SU-DHL-6 (cell line): ENCODE results near the gene DAPK1.

Experiments used
- H2AFZ ChIP-seq: fragments of 200-600 bp; sonication (generic); 2 replicates; pipeline ENCODE4 v1.6.1; 2014; ENCODE audit warnings: low read depth, mild to moderate bottlenecking, moderate library complexity, mixed read lengths, antibody characterized with exemption, low read length; ENCODE audit not compliant: severe bottlenecking
- H3F3A ChIP-seq: fragments of 200-600 bp; shearing (Covaris generic); 2 replicates; pipeline ENCODE4 v1.6.0; 2016; ENCODE audit warnings: antibody characterized with exemption, mild to moderate bottlenecking; ENCODE audit not compliant: insufficient read depth
- H3K27ac ChIP-seq: fragments of 200-600 bp; sonication (generic); 2 replicates; pipeline ENCODE4 v1.5.1; 2016; ENCODE audit warnings: low read depth, mild to moderate bottlenecking, low read length, moderate library complexity, mixed read lengths
- H3K27me3 ChIP-seq: fragments of 200-600 bp; sonication (generic), shearing (Covaris generic); 2 replicates; pipeline ENCODE4 v1.6.0; 2014; ENCODE audit warnings: mild to moderate bottlenecking, low read length
- H3K36me3 ChIP-seq: fragments of 200-600 bp; sonication (generic); 2 replicates; pipeline ENCODE4 v1.6.1; 2014; ENCODE audit warnings: mild to moderate bottlenecking, low read length, mixed read lengths
- H3K4me2 ChIP-seq: fragments of 300-600, 200-600 bp; shearing (Covaris generic), sonication (generic); 2 replicates; pipeline ENCODE4 v1.6.0; 2014; ENCODE audit warnings: low read length, low read depth, mild to moderate bottlenecking; ENCODE audit not compliant: poor library complexity, severe bottlenecking
- H3K4me3 ChIP-seq: fragments of 200-600 bp; sonication (generic); 2 replicates; pipeline ENCODE4 v1.5.1; 2014; ENCODE audit warnings: antibody characterized with exemption, low read length, mild to moderate bottlenecking, mixed read lengths; ENCODE audit not compliant: insufficient read depth, poor library complexity, severe bottlenecking
- H3K79me2 ChIP-seq: fragments of 200-600 bp; sonication (generic); 2 replicates; pipeline ENCODE4 v1.6.1; 2014; ENCODE audit warnings: mild to moderate bottlenecking, low read length, moderate library complexity; ENCODE audit not compliant: insufficient read depth
- H3K9ac ChIP-seq: fragments of 200-600 bp; sonication (generic); 2 replicates; pipeline ENCODE4 v1.7.0; 2014; ENCODE audit warnings: mild to moderate bottlenecking, low read length
- H3K9me2 ChIP-seq: fragments of 200-600 bp; sonication (generic); replicated peaks from 2 replicates; pipeline ENCODE4 v1.6.1; 2014; ENCODE audit warnings: low read length; ENCODE audit not compliant: insufficient read depth
- H3K9me3 ChIP-seq: fragments of 200-600 bp; sonication (generic); 2 replicates; pipeline ENCODE4 v1.6.1; 2014; ENCODE audit warnings: low read length, mixed read lengths; ENCODE audit not compliant: insufficient read depth
- H4K20me1 ChIP-seq: fragments of 200-600 bp; sonication (generic); 2 replicates; pipeline ENCODE4 v1.6.1; 2014; ENCODE audit warnings: low read depth, mild to moderate bottlenecking, antibody characterized with exemption, low read length, moderate library complexity, mixed read lengths
- EZH2phosphoT487 ChIP-seq: fragments of 200-600 bp; sonication (generic), shearing (Covaris generic); conservative IDR thresholded peaks from 2 replicates; pipeline ENCODE4 v1.6.1; 2018; ENCODE audit warnings: mild to moderate bottlenecking, antibody characterized with exemption, low read length, moderate library complexity, mixed read lengths
- TF ChIP-seq, protein P1 (sequence below): fragments of 200-600 bp; sonication (generic); IDR thresholded peaks from one replicate; pipeline ENCODE4 v1.5.1; 2017; ENCODE audit warnings: antibody characterized with exemption, mild to moderate bottlenecking, low read length, moderate library complexity; ENCODE audit not compliant: insufficient read depth, poor library complexity, severe bottlenecking

The DAPK1 gene

DNA sequence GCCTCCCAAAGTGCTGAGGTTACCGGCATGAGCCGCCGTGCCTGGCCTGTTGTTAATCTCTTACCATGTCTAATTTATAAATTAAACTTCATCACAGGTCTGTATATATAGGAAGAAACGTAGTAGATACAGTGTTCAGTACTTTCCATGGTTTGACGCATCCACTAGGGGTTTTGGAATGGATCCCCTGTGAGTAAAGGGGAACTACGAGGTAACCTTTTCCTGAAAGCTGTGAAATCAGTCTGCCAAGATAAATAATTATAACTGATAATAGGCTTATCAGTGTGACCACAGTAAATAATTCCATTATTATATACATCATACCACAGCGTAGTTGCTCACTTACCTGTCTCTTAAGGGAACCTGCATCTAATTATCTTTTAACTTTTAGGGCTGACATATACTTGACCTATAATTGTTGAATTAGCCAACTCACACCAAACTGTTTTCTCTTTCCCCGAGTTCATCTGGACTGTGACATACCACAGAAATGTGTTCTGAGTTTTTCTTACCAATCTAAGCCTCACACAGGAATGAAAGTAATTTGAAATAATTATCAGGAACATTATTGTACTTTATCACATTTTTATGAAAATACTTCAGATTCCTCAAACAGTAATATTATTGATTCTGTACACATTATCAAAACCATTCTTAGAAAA lies 42.9 kb downstream of the DAPK1 start:
- H3K4me2 ChIP-seq = no peak overlapping the region
- no peaks in the 10 kb centered on the region for H3F3A ChIP-seq
- no peaks in the 10 kb centered on the region for H3K9me2 ChIP-seq
- H3K36me3 ChIP-seq = no peaks in the 10 kb centered on the region
- no peak overlapping the region for H2AFZ ChIP-seq
- no peaks in the 10 kb centered on the region for H3K27me3 ChIP-seq
- H3K9ac ChIP-seq = no peak overlapping the region
- H3K4me3 ChIP-seq = no peak overlapping the region
- TF ChIP-seq, protein P1, sequence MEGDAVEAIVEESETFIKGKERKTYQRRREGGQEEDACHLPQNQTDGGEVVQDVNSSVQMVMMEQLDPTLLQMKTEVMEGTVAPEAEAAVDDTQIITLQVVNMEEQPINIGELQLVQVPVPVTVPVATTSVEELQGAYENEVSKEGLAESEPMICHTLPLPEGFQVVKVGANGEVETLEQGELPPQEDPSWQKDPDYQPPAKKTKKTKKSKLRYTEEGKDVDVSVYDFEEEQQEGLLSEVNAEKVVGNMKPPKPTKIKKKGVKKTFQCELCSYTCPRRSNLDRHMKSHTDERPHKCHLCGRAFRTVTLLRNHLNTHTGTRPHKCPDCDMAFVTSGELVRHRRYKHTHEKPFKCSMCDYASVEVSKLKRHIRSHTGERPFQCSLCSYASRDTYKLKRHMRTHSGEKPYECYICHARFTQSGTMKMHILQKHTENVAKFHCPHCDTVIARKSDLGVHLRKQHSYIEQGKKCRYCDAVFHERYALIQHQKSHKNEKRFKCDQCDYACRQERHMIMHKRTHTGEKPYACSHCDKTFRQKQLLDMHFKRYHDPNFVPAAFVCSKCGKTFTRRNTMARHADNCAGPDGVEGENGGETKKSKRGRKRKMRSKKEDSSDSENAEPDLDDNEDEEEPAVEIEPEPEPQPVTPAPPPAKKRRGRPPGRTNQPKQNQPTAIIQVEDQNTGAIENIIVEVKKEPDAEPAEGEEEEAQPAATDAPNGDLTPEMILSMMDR = no peak
- no peak for TF ChIP-seq EZH2phosphoT487
- H3K27ac ChIP-seq = no peak overlapping the region
- H3K9me3 ChIP-seq = no peaks in the 10 kb centered on the region
- no peaks in the 10 kb centered on the region for H4K20me1 ChIP-seq
- no peaks in the 10 kb centered on the region for H3K79me2 ChIP-seq

DNA sequence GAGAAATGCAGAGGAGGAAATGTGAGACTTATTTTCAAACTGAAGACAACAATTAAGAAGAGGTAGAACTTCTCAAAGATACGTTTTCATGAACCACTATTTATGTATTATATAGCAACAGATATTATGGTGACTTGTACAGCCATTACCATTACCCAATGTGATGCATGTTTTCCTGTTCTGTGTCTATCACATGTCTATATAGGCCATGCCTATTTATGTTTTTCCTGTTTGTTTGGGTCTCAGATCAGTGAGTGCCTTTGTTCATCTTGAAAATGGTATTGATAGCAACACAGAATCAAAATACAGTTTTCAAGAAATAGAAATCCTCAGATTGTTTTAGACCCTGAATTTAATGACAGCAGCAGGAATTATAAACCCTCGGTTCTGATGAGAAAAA lies 44.0 kb downstream of the DAPK1 start:
- Histone ChIP-seq H3K9me2 (no peaks in the 10 kb centered on the region), H4K20me1 (no peaks in the 10 kb centered on the region), H3K27me3 (no peaks in the 10 kb centered on the region), H3K4me2 (no peak overlapping the region), H3K79me2 (no peaks in the 10 kb centered on the region), H3K9me3 (no peaks in the 10 kb centered on the region), H3K27ac (no peak overlapping the region), H3K9ac (no peak overlapping the region), H3K4me3 (no peak overlapping the region), H2AFZ (no peak overlapping the region), H3F3A (no peaks in the 10 kb centered on the region), H3K36me3 (no peaks in the 10 kb centered on the region)
- no peak for TF ChIP-seq EZH2phosphoT487
- TF ChIP-seq, protein P1 = no peak

DNA sequence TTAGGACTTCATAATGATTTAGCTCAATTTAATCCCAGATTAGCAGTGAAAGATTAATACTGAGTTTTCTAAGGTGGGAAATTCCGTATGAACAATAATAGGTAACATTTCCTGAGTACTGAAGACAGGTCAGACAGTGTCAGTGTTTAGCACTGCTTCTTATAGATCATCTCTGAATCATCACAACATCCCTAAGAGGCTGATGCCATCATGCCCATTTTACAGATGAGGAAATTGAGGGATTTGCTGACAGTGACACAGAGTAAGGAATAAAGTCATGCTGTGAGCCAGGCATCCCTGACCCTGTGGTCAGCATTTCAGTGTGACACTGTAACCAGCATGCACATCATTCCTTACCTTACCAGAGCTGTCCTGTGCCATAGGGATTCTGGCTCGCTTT lies 44.5 kb downstream of the DAPK1 start:
- no peaks in the 10 kb centered on the region for H3K9me3 ChIP-seq
- H3K4me2 ChIP-seq = no peak overlapping the region
- no peak overlapping the region for H3K9ac ChIP-seq
- no peaks in the 10 kb centered on the region for H3K79me2 ChIP-seq
- H3F3A ChIP-seq = no peaks in the 10 kb centered on the region
- no peaks in the 10 kb centered on the region for H3K36me3 ChIP-seq
- no peaks in the 10 kb centered on the region for H3K27me3 ChIP-seq
- no peak overlapping the region for H3K27ac ChIP-seq
- H2AFZ ChIP-seq = no peak overlapping the region
- no peaks in the 10 kb centered on the region for H3K9me2 ChIP-seq
- TF ChIP-seq, protein P1 = no peak
- no peak for TF ChIP-seq EZH2phosphoT487
- H4K20me1 ChIP-seq = no peaks in the 10 kb centered on the region
- H3K4me3 ChIP-seq = no peak overlapping the region
